AG04450 (cell line): Measurements from ENCODE around the gene SLC52A3. TPM values are rescaled to one million over a fixed set of nuclear protein-coding genes. Genes with fewer than 3 reads are reported as not detected.

Experiments
- CTCF ChIA-PET: fragments of 300-600, 350-600 bp; formaldehyde crosslinking; extraction: SDS; loops from one replicate; lab custom pipeline; 2022; ENCODE audit warnings: antibody characterized with exemption, inconsistent platforms; lab: Charles Lee
- POLR2A ChIA-PET: fragments of 350-600 bp; formaldehyde crosslinking; extraction: SDS; loops from one replicate; lab custom pipeline; 2021; ENCODE audit warnings: antibody characterized with exemption, inconsistent platforms; lab: Yijun Ruan, JAX
- DNase-seq: peaks from one replicate; pipeline ENCODE4 v3.0.0-alpha.2; 2011; ENCODE audit warnings: low read depth, low spot score
- H3K27ac ChIP-seq: one replicate; pipeline ENCODE4 v1.5.1; 2012; ENCODE audit warnings: low read depth, low read length, control low read depth
- H3K27me3 ChIP-seq: one replicate; pipeline ENCODE4 v1.6.0; 2012; ENCODE audit warnings: low read length; ENCODE audit not compliant: control insufficient read depth, insufficient read depth
- H3K4me3 ChIP-seq: 2 replicates; pipeline ENCODE4 v1.5.1; 2011; ENCODE audit warnings: mild to moderate bottlenecking, low read depth, low read length, control low read depth
- H3K9me3 ChIP-seq: 2 replicates; pipeline ENCODE4 v1.5.1; 2012; ENCODE audit warnings: low read length; ENCODE audit not compliant: control insufficient read depth, insufficient read depth
- polyA plus RNA-seq: library from polyadenylated mRNA; depleted of rRNA; stranded (reverse); fragments of >200 nt; gene quantifications from 2 replicates; pipeline ENCODE4 v1.2.3, GENCODE V29; 2011
- TF ChIP-seq, protein P1 (sequence below): IDR thresholded peaks from 2 replicates; pipeline ENCODE4 v1.5.1; 2011; ENCODE audit warnings: low read depth, low read length, control low read depth, inconsistent platforms

SLC52A3 gene
- polyA plus RNA-seq, 1 experiment = not detected

DNA sequence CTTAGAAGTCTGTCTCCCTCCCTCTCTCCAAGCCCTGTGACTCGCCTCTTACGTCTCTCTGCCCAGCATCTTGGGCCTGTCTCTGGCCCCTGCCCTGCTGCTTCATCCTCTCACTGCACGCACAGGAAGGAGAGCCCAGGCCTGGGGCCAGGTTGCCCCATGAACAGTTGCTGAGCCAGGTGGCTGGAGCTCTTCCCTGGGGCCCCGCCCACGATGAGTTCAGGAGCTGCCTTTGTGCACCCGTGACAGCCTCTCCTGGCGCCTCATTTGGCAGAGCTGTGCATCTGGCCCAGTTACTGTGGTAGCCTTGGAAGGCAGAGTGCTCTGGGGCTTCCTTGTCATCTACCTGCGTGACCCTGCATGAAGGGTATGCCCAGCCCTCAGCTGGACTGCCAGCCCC, 44.5 kb downstream of the SLC52A3 start:
- Histone ChIP-seq H3K27me3 (peaks cover 36% of the 10 kb centered on the region), H3K27ac (no peak overlapping the region), H3K9me3 (no peaks in the 10 kb centered on the region; the same call in 1 of the 2 replicates), H3K4me3 (no peak overlapping the region)
- ChIA-PET POLR2A (no interaction called here), CTCF (no interaction called here)
- TF ChIP-seq, protein P1, sequence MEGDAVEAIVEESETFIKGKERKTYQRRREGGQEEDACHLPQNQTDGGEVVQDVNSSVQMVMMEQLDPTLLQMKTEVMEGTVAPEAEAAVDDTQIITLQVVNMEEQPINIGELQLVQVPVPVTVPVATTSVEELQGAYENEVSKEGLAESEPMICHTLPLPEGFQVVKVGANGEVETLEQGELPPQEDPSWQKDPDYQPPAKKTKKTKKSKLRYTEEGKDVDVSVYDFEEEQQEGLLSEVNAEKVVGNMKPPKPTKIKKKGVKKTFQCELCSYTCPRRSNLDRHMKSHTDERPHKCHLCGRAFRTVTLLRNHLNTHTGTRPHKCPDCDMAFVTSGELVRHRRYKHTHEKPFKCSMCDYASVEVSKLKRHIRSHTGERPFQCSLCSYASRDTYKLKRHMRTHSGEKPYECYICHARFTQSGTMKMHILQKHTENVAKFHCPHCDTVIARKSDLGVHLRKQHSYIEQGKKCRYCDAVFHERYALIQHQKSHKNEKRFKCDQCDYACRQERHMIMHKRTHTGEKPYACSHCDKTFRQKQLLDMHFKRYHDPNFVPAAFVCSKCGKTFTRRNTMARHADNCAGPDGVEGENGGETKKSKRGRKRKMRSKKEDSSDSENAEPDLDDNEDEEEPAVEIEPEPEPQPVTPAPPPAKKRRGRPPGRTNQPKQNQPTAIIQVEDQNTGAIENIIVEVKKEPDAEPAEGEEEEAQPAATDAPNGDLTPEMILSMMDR = no peak
- DNase-seq = no peak

DNA sequence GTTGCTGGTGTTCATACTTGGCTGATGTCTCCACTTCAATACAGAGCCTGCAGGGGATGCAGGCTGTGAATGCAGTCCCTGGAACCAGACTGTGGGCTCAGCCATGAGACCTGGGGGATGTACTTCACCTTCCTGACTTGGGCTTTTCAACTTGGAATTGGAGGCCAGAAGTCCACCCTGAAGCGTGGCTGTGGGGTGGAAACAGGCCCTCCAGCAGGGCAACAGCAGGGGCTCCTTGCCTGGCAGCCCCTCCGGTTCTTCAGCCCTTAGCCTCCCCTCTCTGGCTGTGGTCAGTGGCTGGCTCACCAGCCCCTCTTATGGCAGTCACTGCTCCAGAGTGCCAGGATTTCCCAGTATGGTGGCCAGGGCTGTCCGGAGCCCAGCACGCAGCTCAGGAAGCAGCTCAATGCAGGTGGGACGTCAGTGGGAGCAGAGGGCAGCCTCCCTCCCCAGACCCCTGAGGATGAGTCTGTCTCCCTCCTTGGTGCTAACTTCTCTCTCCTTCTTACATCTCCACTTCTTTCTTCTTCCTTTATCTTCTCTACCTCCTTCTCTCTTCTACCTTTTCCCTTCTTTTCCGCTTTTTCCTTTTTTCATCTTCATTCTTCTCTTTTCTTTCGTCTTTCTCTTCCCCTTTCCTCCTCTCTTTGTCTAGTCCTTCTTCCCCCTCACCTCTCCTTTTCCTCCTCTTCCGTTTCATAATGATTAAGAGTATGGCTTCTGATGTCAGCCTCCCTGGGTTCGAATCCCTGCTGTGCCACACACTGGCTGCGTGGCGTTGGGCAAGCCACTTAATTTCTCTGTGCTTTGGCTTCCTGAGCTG, 45.3 kb downstream of the SLC52A3 start:
- CTCF ChIA-PET = no interaction called here
- TF ChIP-seq, protein P1 = no peak
- no peak for DNase-seq

DNA sequence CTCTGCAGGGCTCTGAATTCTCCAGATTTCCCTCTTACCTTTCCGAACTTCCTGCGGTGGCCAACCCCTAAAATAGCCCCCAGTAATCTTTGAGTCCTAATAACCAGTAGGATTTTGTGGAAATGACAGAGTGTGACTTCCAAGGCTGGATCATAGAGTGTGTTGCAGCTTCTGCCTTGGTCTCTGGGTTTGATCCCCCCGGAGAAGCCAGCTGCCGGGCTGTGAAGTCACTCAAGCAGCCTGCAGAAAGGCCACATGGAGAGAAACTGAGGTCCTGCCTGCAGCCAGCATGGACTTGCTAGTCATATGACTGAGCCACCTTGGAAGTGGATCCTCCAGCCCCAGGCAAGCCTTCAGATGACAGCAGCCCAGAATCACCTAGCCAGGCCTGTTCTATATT, 46.4 kb downstream of the SLC52A3 start:
- Histone ChIP-seq H3K9me3 (no peaks in the 10 kb centered on the region), H3K4me3 (no peak overlapping the region), H3K27me3 (peaks cover 26% of the 10 kb centered on the region), H3K27ac (no peak overlapping the region)
- DNase-seq = no peak
- POLR2A ChIA-PET = no interaction called here
- CTCF ChIA-PET = interaction anchor here (1.5 kb wide), 1 partner anchor 17 kb away, joined by 4 read pairs; no protein-coding TSS in a partner anchor
- TF ChIP-seq, protein P1 = no peak

More for the DNA sequence above, 45.3 kb downstream of the SLC52A3 start:
- Histone ChIP-seq H3K27ac (no peak overlapping the region), H3K27me3 (peaks cover 32% of the 10 kb centered on the region), H3K9me3 (no peaks in the 10 kb centered on the region; the same call in 1 of the 2 replicates), H3K4me3 (no peak overlapping the region)
- POLR2A ChIA-PET = no interaction called here

DNA sequence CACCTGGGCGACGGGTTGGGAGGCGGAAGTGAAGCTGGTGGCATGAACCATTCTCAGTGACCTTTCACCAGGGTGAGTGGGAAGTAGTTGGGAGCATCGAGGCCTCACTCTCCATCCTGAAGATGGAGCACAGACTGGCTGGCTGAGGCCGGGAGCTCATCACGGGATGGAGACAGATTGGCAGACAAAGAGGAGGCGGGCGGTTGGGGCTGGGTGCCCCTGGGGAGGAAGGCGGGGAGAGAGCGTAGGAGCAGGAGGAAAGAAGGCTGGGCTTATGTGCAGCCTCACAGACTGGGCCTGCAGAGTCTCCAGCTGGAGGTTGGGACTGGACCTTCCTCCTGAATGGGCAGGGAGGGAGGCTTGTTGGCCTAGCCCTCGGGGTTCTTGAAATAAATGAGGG, 48.5 kb downstream of the SLC52A3 start:
- POLR2A ChIA-PET = no interaction called here
- Histone ChIP-seq H3K27me3 (peaks cover 13% of the 10 kb centered on the region), H3K4me3 (no peak overlapping the region), H3K27ac (no peak overlapping the region), H3K9me3 (no peaks in the 10 kb centered on the region)
- TF ChIP-seq, protein P1 = no peak
- DNase-seq = no peak
- CTCF ChIA-PET = no interaction called here

DNA sequence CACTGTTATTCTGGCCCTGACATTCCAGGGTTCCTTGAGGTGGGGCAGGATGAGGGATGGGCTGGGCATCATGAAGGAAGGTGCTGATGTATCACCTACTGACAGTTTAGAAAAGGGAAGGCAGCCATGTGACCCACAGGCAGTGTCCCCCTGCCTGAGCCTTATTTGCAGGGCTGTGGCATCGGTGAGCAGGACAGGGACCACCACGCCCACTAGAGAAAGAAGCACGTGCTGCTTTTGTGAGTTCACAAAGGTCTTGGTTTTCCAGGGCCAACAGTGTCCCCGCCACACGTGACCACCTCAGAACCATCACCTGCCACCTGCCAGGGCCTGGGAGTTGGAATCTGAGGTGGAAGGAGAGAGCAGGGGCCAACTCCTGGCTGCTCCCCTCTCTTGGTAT, 49.2 kb downstream of the SLC52A3 start:
- ChIA-PET CTCF (no interaction called here), POLR2A (no interaction called here)

More for the DNA sequence above, 49.2 kb downstream of the SLC52A3 start:
- Histone ChIP-seq H3K27me3 (peaks cover 12% of the 10 kb centered on the region), H3K4me3 (no peak overlapping the region), H3K27ac (no peak overlapping the region), H3K9me3 (no peaks in the 10 kb centered on the region)
- no peak for DNase-seq
- TF ChIP-seq, protein P1 = no peak
